GM21526 (cell line): ENCODE results near the gene C11orf52.
A peak's percentile ranks its signal among the peaks of the same experiment; 100 is the strongest.

Experiments used
- ATAC-seq: cut with Tn5 transposase; IDR thresholded peaks from one replicate; pipeline ENCODE4 v1.9.1; 2021; ENCODE audit warnings: moderate library complexity; ENCODE audit not compliant: unreplicated experiment, low FRiP score

Gene C11orf52

DNA sequence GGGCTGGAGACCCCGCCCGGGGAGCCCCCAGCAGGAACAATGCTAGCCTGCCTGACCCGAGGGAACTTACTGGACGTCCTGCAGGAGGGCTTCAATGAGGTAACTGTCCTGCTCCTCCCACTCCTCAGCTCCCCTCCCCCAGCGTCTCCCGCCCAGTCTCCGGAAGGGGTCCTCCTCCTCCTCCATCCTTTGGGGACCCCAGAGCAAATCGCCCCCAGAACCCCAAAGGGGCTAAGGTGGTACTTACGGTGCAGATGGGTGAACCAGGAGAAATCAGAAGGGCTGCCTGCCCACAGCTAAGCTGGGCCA lies 18.7 kb downstream of the C11orf52 start:
- ATAC-seq, result no peak

DNA sequence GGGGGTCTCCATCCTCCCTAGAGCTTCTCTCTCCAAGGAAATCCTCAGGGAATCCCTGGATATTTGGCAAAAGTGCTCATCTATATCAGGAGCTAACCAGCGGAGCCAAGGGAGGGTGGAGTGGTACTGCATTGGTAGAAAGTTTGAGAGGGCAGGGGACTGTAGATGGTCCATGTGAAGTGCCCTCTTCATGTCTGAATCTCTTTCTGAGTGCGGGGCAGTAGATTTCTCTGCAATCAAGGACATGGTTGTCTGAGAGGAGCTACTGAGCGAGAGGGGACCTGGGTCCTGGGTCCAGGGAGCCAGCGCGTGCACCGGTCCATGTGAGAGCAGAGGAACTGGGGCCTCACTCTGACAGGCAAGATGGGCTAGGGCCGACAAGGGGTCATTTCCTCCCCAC lies 19.1 kb downstream of the C11orf52 start:
- ATAC-seq, result no peak

DNA sequence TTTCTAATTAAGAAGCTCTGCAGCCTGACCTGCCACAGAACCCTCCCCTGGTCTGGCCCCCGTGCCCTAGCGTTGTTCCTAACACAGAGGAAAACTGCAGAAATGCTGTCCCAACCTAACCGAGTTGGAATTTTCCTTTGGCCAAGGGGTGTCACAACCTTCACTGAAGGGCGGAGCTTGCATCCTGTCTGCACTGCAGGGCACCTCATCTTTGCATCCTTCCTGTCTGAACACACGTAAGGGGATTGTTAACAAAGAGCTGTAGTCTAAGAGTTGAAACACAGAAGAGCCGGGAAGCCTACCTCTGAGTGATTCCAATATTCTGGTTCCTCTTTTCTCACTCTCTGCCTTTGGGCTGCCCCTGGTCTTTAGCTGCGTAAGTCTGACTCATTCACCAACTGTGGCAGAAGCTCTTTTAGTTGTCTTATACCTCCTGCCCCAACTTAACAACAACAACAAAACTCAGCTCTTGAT lies 20.0 kb downstream of the C11orf52 start:
- ATAC-seq, result peak; percentile 84

GRCh38 chr11:111939836-111940604 lies 21.3 kb downstream of the C11orf52 start:
- no peak for ATAC-seq

DNA sequence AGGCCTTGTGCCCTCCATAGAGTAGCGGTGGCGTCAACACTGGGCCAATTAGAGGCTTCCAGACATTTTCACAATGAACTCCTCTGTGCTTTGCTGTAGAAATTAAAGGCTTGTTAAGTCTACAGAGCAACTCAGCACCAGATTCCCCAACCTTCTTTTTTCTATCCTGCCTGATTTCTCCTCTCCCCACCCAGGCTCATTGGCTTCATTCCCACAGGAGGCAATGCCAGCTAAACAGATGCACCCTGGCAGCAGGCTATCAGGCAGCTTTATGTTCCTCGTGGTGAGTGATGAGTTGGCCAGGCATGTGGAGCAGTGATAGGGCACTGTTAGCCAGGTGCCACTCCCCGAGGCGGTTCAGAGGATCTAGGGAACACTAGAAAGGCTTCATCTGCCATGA lies 23.2 kb downstream of the C11orf52 start:
- ATAC-seq, result no peak

- ATAC-seq, result no peak
These were observed 24.1 kb downstream of the C11orf52 start for GRCh38 chr11:111942829-111943228.

DNA sequence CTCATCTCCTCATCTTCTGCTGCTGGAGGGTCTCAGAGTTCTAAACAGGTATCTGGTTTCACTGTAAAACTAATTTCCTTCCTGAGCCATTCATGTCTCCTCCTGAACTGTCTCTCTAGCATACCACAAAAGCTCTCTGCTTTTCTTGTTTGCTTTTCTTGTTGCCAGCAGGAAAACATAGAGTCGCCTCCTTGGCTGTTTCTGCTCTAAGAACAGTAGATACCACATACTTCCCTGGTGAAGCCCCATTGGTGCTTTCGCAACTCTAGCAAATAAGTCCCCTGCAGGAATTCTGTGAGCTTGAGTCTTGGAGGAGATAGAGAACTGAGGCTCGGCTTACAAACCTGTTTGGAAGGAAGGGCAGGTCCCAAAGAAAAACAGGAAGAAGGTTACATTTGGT lies 25.4 kb downstream of the C11orf52 start:
- no peak for ATAC-seq

GRCh38 chr11:111944651-111945051 lies 25.9 kb downstream of the C11orf52 start:
- ATAC-seq, result no peak

- no peak for ATAC-seq
These were observed 26.5 kb downstream of the C11orf52 start for GRCh38 chr11:111945198-111945597.

GRCh38 chr11:111946499-111946898 lies 27.8 kb downstream of the C11orf52 start:
- no peak for ATAC-seq

DNA sequence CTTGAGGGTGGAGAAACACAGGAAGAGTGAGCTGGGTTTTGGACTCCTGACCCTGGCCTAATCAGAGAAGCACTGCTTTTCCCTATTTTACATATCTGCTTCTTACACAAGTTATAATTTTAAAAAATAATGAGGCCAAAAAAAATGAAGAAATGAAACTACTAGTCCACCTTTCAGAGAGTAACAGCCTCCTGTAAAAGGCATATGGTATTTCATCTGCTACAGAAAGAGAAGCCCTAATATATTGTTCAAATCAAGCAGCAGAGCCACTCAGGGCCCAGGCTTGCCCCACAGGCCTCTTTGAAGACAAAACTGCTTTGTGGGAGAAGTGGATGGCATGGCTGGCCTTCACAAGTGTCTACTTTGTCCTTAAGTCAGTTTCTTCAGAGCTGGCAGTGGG lies 28.4 kb downstream of the C11orf52 start:
- ATAC-seq, result no peak

- no peak for ATAC-seq
These were observed 31.1 kb downstream of the C11orf52 start for GRCh38 chr11:111949519-111950426.

GRCh38 chr11:111951565-111951964 lies 32.9 kb downstream of the C11orf52 start:
- ATAC-seq, result no peak

GRCh38 chr11:111954154-111954553 lies 35.4 kb downstream of the C11orf52 start:
- ATAC-seq, result no peak

- no peak for ATAC-seq
These were observed 39.1 kb downstream of the C11orf52 start for GRCh38 chr11:111957663-111958444.

- no peak for ATAC-seq
These were observed 42.2 kb downstream of the C11orf52 start for GRCh38 chr11:111960916-111961315.

DNA sequence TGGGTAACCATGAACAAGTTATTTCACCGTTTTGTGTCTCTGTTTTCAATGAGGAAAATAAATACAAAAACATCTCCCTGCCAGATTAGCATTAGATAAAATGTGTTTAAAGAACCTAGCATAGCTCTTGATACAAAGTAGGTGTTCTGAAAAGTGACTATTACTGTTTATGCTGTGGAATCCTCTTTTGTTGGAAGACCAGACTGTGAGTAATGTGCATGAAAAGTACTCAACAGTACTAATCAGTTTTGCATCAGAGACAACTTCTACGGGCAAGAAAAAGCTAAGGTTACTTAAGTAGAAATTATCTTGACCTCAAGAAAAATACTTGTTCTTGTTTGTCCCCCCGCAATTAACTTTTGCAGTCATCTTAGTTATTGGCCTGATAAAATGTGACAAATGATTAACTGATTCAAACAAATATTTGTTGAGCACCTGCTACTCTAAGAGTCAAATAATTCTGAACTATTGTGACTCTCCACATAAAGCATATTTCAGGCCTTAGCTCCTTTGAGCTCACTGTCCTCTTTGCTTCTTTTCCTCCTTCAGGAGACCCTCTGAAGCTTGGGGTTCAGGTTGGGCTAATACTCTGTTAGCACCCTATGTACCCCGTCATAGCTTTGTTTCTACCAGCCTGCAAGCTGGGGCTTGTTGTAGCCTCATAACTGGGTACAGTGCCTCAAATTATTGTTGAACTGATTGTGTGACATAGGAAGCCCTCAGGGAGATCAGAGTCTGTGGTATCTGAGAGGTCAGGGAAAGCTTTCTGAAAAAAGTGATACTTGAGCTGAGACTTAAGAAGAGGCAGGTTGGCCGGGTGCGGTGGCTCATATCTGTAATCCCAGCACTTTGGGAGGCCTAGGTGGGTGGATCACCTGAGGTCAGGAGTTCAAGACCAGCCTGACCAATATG lies 42.9 kb downstream of the C11orf52 start:
- no peak for ATAC-seq

GRCh38 chr11:111963931-111964340 lies 45.2 kb downstream of the C11orf52 start:
- ATAC-seq, result no peak

DNA sequence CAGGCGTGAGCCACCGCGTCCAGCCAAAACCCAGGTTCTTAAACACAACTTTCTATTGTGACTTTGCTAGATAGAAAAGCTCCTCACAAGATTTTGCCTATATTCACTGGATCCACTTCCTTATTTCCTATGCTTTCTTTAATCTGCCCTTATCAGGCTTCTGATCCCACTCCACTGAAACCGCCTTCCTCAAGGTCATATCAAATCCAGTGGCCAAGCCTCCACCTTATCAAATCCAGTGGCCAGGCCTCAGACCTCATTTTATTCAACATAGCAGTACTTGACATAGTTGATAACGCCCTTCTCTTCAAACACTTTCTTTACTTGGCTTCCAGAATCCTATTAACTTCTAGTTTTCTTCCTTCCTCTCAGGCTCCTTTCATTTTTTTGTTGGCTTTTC lies 48.0 kb downstream of the C11orf52 start:
- ATAC-seq, result no peak

DNA sequence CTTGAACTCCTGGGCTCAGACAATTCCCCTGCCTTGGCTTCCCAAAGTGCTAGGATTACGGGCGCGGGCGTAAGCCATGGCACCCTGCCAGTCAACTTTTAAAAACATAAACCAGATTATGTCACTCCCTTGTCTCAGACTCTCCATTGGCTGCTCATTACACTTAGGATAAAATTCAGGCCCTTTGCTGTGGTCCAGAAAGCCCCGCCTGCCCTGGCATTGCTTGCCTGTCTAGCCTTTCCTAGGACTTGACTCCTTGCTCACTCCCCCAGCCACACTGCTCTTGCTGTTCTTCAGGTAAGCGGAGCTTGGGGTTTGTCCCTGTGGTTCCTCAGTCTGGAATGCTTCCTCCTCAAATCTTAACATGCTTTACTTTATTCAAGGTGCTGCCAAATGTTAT lies 48.9 kb downstream of the C11orf52 start:
- no peak for ATAC-seq
